Keratinocyte (primary cell): ENCODE measurements around the gene SND1. TPM values are rescaled to one million over a fixed set of nuclear protein-coding genes. Genes with fewer than 3 reads are reported as not detected.

Experiments
- DNase-seq: peaks from one replicate; pipeline ENCODE4 v3.0.0-alpha.2; 2011; ENCODE audit warnings: low read depth, missing footprints, low spot score
- FAIRE-seq: peaks from 2 replicates; lab custom pipeline; 2011; peaks lifted over from hg19 to GRCh38; lab: Jason Lieb, UNC
- H2AFZ ChIP-seq: 2 replicates; pipeline ENCODE4 v1.6.0; 2012; ENCODE audit warnings: low read length, control low read depth, inconsistent platforms; ENCODE audit not compliant: control insufficient read depth
- H3K27ac ChIP-seq: 2 replicates; pipeline ENCODE4 v1.5.1; 2011; ENCODE audit warnings: low read length; ENCODE audit not compliant: control insufficient read depth, insufficient read depth
- H3K27me3 ChIP-seq: 3 replicates; pipeline ENCODE4 v1.6.0; 2011; ENCODE audit warnings: low read length; ENCODE audit not compliant: control insufficient read depth, insufficient read depth; ENCODE audit errors: extremely low read depth
- H3K36me3 ChIP-seq, 2 experiments: 2 replicates in 1 of 2; 3 replicates in 1 of 2; pipeline ENCODE4 v1.5.1; 2011; ENCODE audit warnings: low read length in 2 of 2, mild to moderate bottlenecking in 1 of 2; ENCODE audit not compliant: control insufficient read depth in 2 of 2, insufficient read depth in 2 of 2; ENCODE audit errors: extremely low read depth in 1 of 2
- H3K4me1 ChIP-seq: 3 replicates; pipeline ENCODE4 v1.5.1; 2011; ENCODE audit warnings: low read length; ENCODE audit not compliant: control insufficient read depth, insufficient read depth; ENCODE audit errors: extremely low read depth
- H3K4me2 ChIP-seq: 3 replicates; pipeline ENCODE4 v1.6.0; 2011; ENCODE audit warnings: low read depth, low read length; ENCODE audit not compliant: control insufficient read depth, insufficient read depth; ENCODE audit errors: extremely low read depth
- H3K4me3 ChIP-seq, 3 experiments: fragments of 200-600 bp in 1 of 3; sonication (generic) in 1 of 3; 2 replicates in 2 of 3; 3 replicates in 1 of 3; pipeline ENCODE4 v1.5.1; 2011 to 2016; ENCODE audit warnings: low read length in 3 of 3, mild to moderate bottlenecking in 3 of 3, control low read depth in 2 of 3, inconsistent platforms in 1 of 3, low read depth in 1 of 3, mixed read lengths in 1 of 3, mixed run types in 1 of 3, moderate library complexity in 1 of 3; ENCODE audit not compliant: control insufficient read depth in 2 of 3, insufficient read depth in 2 of 3; ENCODE audit errors: extremely low read depth in 1 of 3
- H3K79me2 ChIP-seq: 2 replicates; pipeline ENCODE4 v1.6.0; 2012; ENCODE audit warnings: low read length; ENCODE audit not compliant: control insufficient read depth, insufficient read depth
- H3K9ac ChIP-seq: 3 replicates; pipeline ENCODE4 v1.6.0; 2011; ENCODE audit warnings: low read length; ENCODE audit not compliant: control insufficient read depth, insufficient read depth; ENCODE audit errors: extremely low read depth
- H3K9me1 ChIP-seq: 3 replicates; pipeline ENCODE4 v1.6.0; 2011; ENCODE audit warnings: low read length; ENCODE audit not compliant: control insufficient read depth, insufficient read depth; ENCODE audit errors: extremely low read depth
- H3K9me3 ChIP-seq: 2 replicates; pipeline ENCODE4 v1.5.1; 2012; ENCODE audit warnings: low read depth, low read length; ENCODE audit not compliant: control insufficient read depth
- H4K20me1 ChIP-seq: 3 replicates; pipeline ENCODE4 v1.6.0; 2011; ENCODE audit warnings: low read length; ENCODE audit not compliant: control insufficient read depth, insufficient read depth; ENCODE audit errors: extremely low read depth
- CTCF ChIP-seq, 3 experiments: IDR thresholded peaks in 1 of 3; conservative IDR thresholded peaks in 1 of 3; optimal IDR thresholded peaks in 1 of 3; 2 replicates in 2 of 3; 3 replicates in 1 of 3; pipeline versions ENCODE3 to v1.5.1; 2011; ENCODE audit warnings: low read length in 3 of 3, mild to moderate bottlenecking in 3 of 3, moderate library complexity in 2 of 3, control low read depth in 1 of 3, inconsistent platforms in 1 of 3; ENCODE audit not compliant: insufficient read depth in 2 of 3; ENCODE audit errors: extremely low read depth in 1 of 3
- EZH2 ChIP-seq: IDR thresholded peaks from one replicate; pipeline ENCODE4 v1.6.1; 2012; ENCODE audit warnings: inconsistent platforms, mild to moderate bottlenecking, low read length, moderate library complexity
- dilution Hi-C: fragments of 300-500 bp; cut with MboI; formaldehyde crosslinking; loops from one replicate; pipeline ENCODE4 v1.7.0; 2020; ENCODE audit warnings: low sequenced_read_pairs; ENCODE audit not compliant: extremely low pct_ligation_motif_present
- polyA plus RNA-seq, 5 experiments: library from polyadenylated mRNA; depleted of rRNA in 3 of 5; stranded (reverse) in 3 of 5; stranded (forward) in 1 of 5; unstranded in 1 of 5; fragments of >200 nt; gene quantifications; 1 replicate in 1 of 5; 2 replicates in 3 of 5; 3 replicates in 1 of 5; pipeline versions ENCODE4 v1.2.1 to v1.2.3, GENCODE V29; 2011 to 2012; ENCODE audit warnings: missing spikeins in 2 of 5, low read depth in 1 of 5, low replicate concordance in 1 of 5

Gene SND1
- polyA plus RNA-seq, 1 donor (not counting 4 experiments of a cell fraction or from before 2014, with no cell fraction given): 140 TPM

GRCh38 chr7:127718340-127718679 lies 66.3 kb downstream of the SND1 start:
- DNase-seq: no peak
- H3K9me3 ChIP-seq: no peaks in the 10 kb centered on the region
- H3K36me3 ChIP-seq: peaks cover 10 to 42% of the 10 kb centered on the region in 2 experiments
- H3K4me1 ChIP-seq: no peaks in the 10 kb centered on the region
- no peak overlapping the region for H3K9ac ChIP-seq
- H4K20me1 ChIP-seq: peaks cover 3% of the 10 kb centered on the region
- no peaks in the 10 kb centered on the region for H3K27me3 ChIP-seq
- TF ChIP-seq CTCF (optimal IDR thresholded peaks at IDR 0.05 in 1 of 3, IDR thresholded peaks at IDR 0.05 in 1 of 3, conservative IDR thresholded peaks at IDR 0.05 in 1 of 3; ENCODE audit: extremely low read depth in 1 of 3, insufficient read depth in 2 of 3, low read length in 3 of 3) (no peak), EZH2 (no peak)
- dilution Hi-C loops: no loop called here
- no peak overlapping the region for H3K27ac ChIP-seq
- H3K79me2 ChIP-seq: peaks cover 76% of the 10 kb centered on the region
- no peak for FAIRE-seq
- peaks cover under 1% of the 10 kb centered on the region for H3K9me1 ChIP-seq
- H3K4me3 ChIP-seq: no peak overlapping the region
- H2AFZ ChIP-seq: no peak overlapping the region
- no peak overlapping the region for H3K4me2 ChIP-seq

GRCh38 chr7:127726476-127726875 lies 74.5 kb downstream of the SND1 start:
- DNase-seq: no peak
- no peak overlapping the region for H3K4me2 ChIP-seq
- H3K9ac ChIP-seq: no peak overlapping the region
- H3K27ac ChIP-seq: no peak overlapping the region
- no peak overlapping the region for H2AFZ ChIP-seq
- peaks cover 15 to 49% of the 10 kb centered on the region in 2 experiments for H3K36me3 ChIP-seq
- no peaks in the 10 kb centered on the region for H3K27me3 ChIP-seq
- peaks cover 59% of the 10 kb centered on the region for H3K79me2 ChIP-seq
- no peaks in the 10 kb centered on the region for H3K9me3 ChIP-seq
- no peak overlapping the region for H3K4me3 ChIP-seq
- peaks cover 5% of the 10 kb centered on the region for H4K20me1 ChIP-seq
- H3K4me1 ChIP-seq: no peaks in the 10 kb centered on the region
- no peak for FAIRE-seq
- peaks cover 2% of the 10 kb centered on the region for H3K9me1 ChIP-seq
- dilution Hi-C loops: no loop called here
- no peak for TF ChIP-seq CTCF (optimal IDR thresholded peaks at IDR 0.05 in 1 of 3, IDR thresholded peaks at IDR 0.05 in 1 of 3, conservative IDR thresholded peaks at IDR 0.05 in 1 of 3; ENCODE audit: extremely low read depth in 1 of 3, insufficient read depth in 2 of 3, low read length in 3 of 3)
- TF ChIP-seq EZH2: no peak
